Right hindlimb (tissue), 1 donor: ENCODE measurements around the gene PUS1.
"Not testable (repeated sequence)": the region's sequence is repeated elsewhere in the genome, so short reads cannot be mapped to it uniquely, and the experiment has no call there.

Experiments
- DNase-seq: peaks from one replicate; pipeline ENCODE4 v3.0.0-alpha.2; 2018

The PUS1 gene

DNA sequence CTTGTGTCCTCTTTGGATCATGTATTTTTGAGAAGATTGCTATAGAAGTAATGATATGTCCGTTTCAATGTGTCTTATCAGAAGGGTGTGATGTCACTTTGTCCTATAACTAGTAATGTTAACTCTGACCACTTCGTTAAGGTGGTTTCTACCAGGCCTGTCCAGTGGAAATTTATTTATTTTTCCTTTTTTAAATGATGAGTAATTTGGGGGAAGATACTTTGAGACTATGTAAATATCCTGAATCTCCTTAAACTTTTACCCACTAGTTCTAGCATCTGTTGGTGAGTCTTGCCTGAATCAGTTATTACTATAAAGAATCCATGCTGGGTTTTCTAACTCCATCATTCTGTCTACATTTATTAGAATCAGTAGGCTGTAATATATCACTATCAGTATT lies 36.0 kb downstream of the PUS1 start:
- no peak for DNase-seq

DNA sequence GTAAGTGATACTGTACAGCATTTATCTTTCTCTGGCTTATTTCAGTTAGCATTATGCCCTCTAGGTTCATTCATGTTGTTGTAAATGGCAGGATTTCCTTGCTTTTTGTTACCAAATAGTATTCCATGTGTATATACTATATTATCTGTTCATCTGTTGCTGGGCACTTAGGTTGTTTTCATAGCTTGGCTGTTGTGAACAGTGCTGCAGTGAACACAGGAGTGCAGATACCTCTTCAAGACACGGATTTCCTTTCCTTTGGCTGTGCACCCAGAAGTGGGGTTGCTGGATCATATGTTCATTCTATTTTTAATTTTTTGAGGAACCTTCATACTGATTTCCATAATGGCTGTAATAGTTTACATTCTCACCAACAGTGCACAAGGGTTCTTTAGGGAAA lies 42.1 kb downstream of the PUS1 start:
- no peak for DNase-seq

DNA sequence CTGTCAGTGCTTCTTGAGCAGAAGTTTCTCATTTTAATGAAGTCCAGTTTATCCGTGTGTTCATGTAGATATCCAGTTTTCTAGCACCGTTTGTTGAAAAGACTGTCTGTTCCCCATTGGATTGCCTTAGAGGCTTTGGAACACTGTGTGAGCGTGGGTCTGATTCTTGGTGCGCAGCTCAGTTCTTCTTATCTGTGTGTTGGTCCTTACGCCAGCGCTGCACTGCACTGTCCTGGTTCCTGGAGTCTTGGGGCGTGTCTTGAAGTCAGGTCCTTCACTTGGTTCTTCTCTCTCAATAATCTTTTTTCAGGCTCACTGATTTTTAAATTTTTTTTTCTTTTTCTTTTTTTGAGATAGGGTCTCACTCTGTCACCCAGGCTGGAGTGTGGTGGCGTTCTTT lies 46.2 kb downstream of the PUS1 start:
- DNase-seq: no peak

DNA sequence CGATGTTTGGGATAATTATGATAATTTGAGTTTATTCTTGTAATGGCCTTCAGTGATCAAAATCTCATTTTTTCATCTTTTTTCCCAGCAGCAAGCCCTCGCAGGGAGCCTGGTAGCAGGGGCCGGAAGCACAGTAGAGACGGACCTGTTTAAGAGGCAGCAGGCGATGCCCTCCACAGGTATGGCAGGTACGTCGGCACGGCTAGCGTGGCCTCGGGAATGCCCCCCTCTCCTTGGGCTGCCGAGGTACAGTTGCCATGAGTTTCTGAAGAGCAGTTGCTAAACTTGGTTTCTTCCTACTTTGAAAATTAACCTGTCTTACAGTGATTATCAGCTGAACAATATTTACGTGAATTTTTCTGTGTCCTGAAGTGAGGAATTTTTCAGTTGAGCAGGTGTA lies 50.5 kb downstream of the PUS1 start:
- no peak for DNase-seq

DNA sequence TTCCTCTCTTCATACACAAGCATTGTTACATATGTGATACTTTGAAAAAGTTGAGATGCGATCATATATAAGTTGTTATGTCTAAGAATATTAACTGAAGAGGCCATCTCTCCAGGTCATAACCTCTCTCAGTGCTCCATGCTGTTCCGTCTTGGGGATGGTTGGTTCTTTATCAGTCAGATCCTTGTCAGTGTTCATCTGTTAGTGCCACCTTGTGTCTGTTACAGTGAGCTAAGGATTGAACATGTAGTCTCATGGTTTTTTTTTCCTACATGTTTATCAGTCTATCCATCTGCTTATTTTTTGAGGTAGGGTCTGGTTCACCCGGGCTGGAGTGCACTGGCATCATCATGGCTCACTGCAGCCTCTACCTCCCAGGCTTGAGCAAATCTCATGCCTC lies 51.2 kb downstream of the PUS1 start:
- no peak for DNase-seq

DNA sequence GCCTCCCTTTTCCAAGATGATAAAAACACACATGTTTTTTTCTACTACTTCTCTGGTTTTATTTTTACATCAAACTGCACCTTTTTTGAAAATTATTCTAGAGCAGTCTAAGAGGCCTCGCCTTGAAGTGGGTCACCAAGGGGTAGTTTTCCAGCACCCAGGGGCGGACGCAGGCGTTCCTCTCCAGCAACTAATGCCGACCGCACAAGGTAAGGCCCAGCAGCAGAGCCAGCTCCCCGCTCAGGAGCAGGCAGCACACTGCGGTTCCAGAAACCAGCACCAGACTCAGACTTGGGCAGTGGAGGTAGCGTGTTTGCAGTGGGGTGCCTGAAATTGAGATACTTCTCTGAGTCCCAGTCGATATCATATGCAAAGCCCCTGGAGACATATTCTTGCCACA lies 52.3 kb downstream of the PUS1 start:
- DNase-seq: no peak

DNA sequence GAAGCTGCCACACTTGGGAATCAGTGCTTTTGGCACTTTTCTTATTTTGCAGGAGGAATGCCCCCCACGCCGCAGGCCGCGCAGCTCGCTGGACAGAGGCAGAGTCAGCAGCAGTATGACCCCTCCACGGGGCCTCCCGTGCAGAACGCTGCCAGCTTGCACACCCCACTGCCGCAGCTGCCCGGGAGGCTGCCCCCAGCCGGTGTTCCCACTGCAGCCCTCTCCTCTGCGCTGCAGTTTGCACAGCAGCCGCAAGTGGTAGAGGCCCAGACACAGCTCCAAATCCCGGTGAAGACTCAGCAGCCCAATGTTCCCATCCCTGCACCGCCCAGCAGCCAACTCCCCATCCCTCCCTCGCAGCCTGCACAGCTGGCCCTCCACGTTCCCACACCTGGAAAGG lies 53.0 kb downstream of the PUS1 start:
- no peak for DNase-seq

DNA sequence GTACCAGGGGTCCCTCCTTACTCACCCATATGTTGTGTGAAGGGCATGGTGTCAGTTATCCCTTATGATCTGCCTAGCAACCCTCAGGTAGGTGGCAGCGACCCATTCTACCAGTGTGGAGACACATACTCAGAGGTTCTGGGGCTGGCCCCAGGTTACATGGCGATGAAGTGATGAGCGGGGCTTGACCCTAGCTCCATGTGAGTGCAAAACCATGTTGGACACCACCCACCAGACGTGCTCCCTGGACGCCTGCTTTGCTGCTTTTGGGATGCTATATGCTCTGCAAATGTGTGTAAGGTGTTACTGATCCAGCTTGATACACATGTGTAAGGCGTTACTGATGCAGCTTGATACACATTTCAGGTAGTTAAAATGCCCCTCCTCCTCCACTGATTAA lies 54.0 kb downstream of the PUS1 start:
- DNase-seq: no peak

DNA sequence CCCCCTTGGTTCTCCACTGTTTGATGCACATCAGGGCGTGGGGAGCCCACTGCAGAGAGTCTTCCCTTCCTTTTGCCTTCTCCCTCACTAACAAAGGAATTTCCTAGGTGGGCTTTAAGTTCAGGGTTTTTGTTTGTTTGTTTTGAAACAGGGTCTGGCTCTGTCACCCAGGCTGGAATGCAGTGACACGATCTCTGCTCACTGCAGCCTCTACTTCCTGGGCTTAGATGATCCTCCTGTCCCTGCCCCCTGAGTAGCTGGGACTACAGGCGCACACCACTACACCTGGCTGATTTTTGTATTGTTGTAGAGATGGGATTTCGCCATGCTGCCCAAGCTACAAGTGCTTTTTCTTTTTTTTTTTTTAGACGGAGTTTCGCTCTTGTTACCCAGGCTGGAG lies 54.5 kb downstream of the PUS1 start:
- DNase-seq: no peak

DNA sequence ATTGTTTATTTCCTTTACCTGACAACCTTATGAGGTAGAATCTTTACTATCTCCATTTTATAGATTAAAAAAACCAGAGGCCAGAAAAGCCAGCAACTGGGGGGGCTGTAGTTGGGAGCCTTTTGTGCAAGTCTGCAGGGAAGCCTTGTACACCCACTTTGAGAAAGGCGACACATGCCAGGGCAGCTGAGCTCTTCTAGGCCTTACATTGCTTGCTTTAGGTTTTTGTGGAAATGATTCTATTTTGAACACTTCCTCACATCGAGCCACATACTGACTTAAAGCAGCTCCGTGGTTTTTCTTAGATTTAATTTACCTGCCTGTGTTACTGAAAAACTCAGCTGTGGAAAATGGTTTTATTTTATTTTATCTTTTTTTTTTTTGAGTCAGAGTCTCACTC lies 55.3 kb downstream of the PUS1 start:
- no peak for DNase-seq

DNA sequence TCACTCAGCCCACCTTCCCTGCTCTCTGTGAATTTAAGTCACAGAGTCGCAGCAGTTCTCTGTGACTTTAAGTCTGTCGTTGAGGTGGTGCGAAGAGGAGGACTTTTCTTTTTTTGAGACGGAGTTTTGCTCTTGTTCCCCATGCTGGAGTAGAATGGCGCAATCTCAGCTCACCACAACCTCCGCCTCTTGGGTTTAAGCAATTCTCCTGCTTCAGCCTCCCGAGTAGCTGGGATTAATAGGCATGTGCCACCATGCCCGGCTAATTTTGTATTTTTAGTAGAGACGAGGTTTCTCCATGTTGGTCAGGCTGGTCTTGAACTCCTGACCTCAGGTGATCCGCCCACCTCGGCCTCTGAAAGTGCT lies 56.4 kb downstream of the PUS1 start:
- DNase-seq: not testable (repeated sequence)

DNA sequence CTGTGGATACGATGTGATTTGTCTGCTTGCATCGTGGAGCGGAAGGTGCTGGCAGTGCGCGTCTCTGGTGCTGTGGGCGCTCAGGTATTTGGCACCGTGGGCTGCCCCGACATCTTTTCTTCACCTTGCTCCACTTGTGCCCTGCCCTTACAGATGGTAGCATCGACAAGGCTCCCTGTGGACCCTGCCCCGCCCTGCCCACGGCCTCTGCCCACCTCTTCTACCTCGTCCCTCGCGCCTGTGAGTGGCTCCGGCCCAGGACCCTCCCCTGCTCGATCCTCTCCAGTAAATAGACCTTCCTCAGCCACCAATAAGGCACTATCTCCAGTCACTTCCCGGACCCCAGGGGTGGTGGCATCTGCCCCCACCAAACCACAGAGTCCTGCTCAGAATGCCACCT lies 57.3 kb downstream of the PUS1 start:
- no peak for DNase-seq

DNA sequence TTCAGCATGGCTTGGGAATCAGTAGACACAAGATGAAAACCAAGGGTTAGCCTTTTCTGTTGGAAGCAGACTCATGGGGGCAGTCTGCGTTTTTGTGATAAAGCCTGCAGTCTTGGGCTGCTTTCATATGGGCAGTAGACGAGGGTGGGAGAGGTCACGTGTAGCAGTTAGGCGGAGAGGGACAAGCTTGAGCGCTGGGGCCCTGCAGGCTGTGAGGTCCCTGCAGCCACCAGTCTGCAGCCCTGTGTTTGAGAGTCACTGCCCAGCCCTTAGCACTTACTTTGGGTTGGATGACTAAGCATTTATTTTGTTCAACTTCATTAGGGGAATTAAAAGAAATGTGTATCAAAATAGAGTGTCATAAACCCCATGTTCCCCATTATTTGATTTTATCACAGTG lies 57.8 kb downstream of the PUS1 start:
- DNase-seq: no peak

DNA sequence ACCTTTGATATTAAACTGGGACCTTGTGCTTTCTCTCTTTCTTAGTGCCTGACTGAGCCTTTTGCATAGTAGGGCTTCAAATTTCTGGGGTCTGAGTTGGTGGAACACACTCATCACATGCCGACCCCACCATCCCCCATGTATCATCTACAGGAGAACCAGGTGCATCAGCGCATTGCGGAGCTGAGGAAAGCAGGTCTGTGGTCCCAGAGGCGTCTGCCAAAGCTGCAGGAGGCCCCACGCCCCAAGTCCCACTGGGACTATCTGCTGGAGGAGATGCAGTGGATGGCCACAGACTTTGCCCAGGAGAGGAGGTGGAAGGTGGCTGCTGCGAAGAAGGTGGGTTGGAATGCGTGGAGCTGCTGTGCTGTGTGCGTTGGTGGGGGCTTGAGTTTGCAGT lies 58.5 kb downstream of the PUS1 start:
- no peak for DNase-seq

DNA sequence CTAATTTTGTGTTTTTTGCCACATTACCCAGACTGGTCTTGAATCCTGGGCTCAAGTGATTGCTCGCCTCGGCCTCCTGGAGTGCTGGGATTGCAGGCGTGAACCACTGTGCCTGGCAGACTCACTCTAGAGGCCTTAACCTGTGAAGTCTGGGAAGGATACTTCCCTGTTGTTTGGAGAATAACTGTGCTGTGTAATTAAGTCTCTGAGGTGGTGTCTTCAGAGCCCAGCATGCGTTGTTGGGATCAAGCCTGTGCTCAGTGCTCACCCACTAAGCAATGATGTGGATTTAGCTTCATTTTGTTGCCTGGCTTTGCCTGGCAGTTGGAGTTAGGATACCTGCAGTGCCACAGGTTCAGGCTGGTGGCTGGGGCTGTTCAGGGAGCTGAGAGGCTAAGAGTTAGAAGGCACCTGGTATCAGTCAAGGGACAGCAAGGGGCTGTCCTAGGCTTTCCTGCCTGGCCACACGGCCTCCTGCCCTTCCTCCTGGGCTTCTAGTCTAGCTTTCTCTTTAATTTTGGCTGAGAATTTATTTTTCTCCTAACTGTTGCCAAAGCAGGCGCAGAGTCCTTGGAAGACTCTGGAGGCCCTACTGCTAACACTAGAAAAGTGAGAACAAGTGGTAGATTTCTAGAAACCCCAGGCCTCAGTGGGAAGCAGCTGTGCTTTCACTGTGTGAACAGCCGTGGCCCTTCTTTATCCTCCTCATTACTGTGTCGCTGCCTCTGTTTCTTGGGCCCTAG lies 59.1 kb downstream of the PUS1 start:
- no peak for DNase-seq

DNA sequence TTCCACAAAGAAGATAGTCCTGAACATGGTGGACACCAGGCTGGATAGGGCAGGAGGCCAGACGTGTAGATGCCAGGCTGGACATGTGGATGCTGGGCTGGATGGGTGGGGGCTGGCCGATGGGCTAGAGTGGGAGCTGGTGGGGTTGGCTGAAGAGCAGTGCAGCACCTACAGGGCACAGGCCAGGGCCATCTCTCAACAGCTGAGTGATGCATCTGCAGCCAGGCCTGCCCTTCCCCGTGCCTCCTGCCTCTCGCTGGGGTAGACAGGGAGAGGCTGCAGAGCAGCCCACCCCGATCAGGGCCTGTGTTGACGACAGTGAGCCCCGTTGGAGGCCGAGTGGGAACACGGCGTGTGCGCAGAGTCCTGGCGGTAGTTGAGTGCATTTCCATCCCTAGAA lies 59.9 kb downstream of the PUS1 start:
- no peak for DNase-seq

DNA sequence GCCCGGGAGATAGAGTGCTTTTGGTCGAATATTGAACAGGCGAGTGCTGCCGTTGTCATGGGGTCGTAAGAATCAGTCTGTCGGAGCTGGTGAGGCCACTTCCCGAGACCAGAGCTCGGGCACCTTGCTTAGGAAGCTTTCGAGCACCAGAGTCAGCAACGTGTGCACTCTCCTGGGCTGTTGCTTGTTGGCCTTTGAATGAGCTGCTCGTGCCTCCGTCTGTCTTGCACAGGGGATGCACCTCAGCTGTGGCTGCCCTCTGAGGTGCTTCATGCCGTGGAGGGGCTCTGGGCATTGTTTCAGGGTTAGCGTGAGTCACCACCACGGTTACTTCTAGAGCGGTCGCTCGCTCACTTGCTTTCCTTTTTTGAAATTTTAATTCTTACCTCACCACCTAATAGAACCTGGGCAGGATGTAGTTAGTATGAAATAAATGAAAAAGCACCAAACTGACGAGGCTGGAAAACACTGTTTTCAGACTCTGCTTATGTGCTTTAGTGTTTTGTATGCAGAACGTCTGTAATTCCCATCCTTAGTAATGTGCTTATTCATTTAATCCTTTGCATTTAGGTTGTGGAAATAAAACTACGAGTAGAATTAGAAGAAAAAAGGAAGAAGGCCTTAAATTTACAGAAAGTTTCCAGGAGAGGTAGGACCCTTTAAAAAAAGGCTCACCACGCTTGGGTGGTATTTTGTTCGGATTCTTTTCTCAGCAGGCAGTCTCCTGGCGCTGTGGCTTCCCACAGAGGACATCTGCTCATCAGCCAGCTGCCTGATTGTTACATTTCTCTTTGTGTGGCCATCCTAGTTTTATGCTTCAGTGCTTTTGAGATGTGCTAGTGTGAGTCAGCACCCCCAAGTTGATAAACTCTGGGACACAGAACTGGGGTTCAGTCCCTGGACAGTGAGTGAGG lies 61.2 kb downstream of the PUS1 start:
- no peak for DNase-seq

DNA sequence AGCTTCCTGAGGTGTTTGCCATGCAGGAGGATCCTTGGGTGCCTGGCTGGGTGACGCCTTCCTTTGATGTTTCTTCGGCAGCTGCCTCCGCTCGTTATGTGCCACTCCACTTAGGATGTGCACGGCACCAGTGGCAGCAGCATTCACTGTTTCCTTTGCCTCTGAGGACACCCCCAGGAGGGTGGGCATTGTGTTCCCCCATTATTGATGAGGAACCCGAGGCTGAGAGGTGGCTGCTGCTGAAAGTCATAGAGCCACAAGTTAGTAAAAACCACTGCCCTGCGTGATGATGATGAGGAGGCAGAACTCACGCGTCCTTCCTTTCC lies 61.9 kb downstream of the PUS1 start:
- no peak for DNase-seq

DNA sequence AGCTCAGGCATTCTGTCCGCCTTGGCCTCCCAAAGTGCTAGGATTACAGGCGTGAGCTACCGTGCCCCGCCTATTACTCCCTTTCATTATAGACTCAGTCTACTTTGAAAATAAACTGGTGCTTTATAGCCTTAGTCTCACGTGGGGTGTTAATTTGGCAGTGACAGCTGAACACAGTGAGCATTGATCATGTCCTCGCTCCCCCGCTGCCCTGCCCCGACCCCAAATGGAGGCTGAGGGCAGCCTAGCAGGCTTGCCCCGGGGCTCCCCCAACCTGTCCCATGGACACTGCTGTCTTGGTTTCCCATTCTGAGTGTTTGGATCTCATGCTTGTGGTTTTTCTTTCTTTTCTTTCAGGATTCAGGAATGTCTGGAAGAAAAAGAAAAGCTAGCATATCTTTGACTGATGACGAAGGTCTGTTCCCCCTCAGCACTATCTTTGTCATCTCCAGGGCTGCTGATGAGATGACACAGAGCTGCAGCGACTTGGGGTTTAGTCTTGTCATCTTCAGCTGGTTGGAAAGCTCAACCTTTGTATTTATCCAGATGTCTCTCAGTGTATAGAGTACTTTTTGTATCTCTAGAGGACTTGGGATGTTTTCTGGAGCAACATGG lies 62.8 kb downstream of the PUS1 start:
- DNase-seq: no peak

DNA sequence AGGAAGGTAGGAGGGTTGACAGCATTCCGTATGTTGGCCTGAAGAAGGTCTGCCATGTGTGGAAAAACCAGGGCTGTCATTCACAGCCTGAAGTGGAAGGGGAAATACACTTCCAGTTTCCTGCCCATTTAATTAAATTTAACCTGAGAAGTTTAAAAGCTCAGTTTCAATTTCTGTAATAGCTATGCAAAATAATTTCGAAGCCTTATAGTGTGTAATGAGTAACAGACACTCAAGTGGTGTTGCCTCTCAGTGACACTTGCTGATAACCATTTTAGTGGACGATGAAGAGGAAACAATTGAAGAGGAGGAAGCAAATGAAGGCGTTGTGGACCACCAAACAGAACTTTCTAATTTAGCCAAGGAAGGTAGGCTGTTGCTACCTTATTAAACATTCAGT lies 65.5 kb downstream of the PUS1 start:
- DNase-seq: no peak
